DMS53 treated with DMSO at 0.1 percent for 48 hours (cell line): ENCODE results near the gene CDH8.

Experiments used
- DNase-seq: peaks from one replicate; lab custom pipeline; 2025; ENCODE audit not compliant: unreplicated experiment; lab: John Stamatoyannopoulos, UW

The CDH8 gene

GRCh38 chr16:61937646-61938045, 98.6 kb downstream of the CDH8 start:
- DNase-seq = no peak

GRCh38 chr16:61936522-61936921, 99.7 kb downstream of the CDH8 start:
- no peak for DNase-seq

GRCh38 chr16:61934601-61935000, 101.6 kb downstream of the CDH8 start:
- DNase-seq = no peak

- DNase-seq = no peak
These were observed 106.5 kb downstream of the CDH8 start for GRCh38 chr16:61929776-61930175.

GRCh38 chr16:61926766-61927165, 109.5 kb downstream of the CDH8 start:
- peak; percentile 29 for DNase-seq

DNA sequence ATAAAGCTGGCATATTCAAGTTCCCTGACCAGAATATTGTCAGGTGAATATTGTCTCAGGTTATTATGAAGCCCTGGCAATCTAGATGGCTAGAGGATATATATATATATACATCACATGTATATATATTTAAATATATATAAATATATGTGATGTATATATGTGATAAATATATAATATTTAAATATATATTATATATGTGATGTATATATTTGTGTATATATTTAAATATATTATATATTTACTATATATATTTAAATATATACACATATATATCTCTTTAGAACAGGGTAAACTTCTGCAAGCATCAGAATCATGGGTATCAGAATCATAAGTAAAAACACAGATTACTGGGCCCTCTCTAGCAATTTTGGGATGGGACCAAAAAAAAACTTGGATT, 112.6 kb downstream of the CDH8 start:
- no peak for DNase-seq

GRCh38 chr16:61921373-61921772, 114.9 kb downstream of the CDH8 start:
- DNase-seq = no peak

DNA sequence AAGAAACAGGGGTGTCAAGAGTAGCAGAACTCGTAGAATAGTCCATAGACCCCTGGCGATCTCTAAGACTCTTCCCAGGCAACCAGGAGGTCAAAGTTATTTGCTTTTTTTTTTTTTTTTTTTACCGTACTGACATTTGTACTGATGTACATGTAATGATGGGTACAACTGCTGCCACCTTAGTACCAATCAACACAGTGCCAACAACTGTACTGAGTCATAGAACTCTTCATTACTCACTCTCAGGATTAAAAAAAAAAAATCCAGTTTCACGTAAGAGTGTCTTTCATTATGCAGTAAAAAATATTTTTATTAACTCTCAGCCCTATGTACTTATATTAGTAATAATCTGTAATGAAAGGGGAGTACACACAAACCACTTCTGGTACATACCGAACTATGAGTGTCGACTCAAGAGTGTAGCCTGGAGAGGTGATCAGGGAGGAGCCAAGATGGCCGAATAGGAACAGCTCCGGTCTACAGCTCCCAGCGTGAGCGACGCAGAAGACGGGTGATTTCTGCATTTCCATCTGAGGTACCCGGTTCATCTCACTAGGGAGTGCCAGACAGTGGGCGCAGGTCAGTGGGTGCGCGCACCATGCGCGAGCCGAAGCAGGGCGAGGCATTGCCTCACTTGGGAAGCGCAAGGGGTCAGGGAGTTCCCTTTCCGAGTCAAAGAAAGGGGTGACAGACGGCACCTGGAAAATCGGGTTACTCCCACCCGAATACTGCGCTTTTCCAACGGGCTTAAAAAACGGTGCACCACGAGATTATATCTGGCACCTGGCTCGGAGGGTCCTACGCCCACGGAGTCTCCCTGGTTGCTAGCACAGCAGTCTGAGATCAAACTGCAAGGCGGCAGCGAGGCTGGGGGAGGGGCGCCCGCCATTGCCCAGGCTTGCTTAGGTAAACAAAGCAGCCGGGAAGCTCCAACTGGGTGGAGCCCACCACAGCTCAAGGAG, 118.1 kb downstream of the CDH8 start:
- DNase-seq = peak; percentile 15

- DNase-seq = no peak
These were observed 120.7 kb downstream of the CDH8 start for GRCh38 chr16:61915569-61915968.

- no peak for DNase-seq
These were observed 127.2 kb downstream of the CDH8 start for GRCh38 chr16:61909074-61909473.

GRCh38 chr16:61908426-61908825, 127.8 kb downstream of the CDH8 start:
- no peak for DNase-seq

DNA sequence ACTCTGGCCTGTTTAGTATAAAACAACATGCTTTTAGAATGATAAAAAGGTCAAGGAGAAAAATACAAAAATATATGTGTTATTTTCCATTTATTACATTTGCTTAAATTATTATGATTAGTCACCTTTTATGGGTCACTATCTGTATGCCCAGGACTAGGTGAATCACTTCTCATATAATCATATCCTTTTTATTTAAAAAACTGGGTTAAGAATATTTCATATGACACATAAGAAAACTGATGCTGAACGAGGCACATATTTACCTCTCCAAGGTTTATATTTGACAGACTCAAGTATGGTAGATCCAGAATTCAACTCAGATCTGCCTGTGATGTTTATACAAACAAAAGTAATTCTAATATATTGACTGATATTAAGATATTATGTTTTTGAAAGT, 134.5 kb downstream of the CDH8 start:
- no peak for DNase-seq

GRCh38 chr16:61900482-61900881, 135.8 kb downstream of the CDH8 start:
- no peak for DNase-seq

DNA sequence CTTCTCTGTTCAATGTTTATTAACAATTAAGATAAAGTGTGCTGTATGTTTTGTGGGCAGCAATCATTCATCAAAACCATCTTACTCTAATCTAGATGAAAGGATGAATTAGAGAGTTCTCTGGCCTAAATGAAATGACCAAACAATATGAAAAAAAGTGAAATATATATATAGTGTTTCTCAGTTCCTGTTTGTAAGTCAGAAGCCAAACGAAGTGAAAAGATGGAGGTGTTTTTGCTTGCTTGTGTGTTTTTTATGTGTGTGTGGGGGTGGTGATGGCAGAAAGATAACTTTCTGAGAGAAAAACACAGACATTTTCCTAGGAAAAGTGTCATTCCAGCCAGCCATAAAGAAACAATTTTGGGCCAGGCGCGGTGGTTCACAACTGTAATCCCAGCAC, 138.6 kb downstream of the CDH8 start:
- no peak for DNase-seq

GRCh38 chr16:61892531-61892930, 143.7 kb downstream of the CDH8 start:
- DNase-seq = no peak

DNA sequence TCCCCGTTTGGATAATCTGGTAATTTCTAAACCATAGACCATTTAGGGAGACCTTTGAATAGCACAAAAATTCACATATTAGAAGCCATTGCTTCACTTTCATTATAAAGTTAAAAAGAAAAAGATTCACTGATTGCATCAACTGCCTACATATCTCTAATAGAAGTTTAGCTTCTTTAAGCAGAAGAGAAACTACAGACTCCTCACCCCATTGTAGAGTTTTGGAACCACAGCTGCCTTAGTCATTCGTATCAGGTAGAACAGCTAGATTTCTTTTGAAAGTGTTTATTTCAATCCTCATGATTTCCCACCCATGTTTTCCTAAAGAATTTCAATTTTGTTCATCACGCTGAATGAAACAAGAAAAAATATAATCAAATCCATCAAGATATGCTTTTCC, 144.8 kb downstream of the CDH8 start:
- DNase-seq = no peak

DNA sequence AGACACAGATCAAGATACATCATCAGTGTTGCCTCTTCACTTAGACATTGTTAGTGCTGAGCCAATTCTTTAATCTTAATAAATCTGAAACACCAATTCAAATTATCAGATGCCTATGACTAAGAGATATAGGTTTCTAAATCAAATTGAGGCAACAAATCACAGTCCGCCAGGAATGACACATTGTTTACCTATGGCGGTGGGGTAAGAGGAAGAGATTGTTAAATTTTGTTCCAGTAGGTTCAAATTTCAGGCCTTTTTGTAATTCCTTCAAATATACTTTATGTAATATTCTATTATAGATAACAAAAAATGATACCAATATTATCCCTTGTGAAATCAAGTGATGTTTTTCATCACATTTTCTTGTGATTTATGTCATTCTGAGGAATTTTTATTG, 145.9 kb downstream of the CDH8 start:
- no peak for DNase-seq

DNA sequence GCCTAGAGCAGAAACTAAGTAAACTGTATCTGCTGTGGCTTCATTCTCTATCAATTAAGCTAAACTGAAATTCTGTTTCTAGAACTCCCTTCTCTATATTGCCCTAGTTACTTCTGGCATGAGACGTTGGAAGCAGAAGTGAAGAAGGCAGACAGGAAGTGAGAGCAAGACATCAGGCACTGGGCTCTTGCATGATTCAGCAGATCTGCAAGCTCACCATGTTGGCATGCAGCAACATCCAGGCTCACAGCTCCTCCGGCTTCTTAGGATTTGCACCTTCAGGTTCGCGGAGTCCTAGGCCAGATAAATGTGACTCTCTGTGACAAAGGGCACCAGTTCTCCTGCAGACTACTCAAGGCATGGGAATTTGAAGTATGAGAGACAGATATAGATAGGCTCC, 148.3 kb downstream of the CDH8 start:
- no peak for DNase-seq

DNA sequence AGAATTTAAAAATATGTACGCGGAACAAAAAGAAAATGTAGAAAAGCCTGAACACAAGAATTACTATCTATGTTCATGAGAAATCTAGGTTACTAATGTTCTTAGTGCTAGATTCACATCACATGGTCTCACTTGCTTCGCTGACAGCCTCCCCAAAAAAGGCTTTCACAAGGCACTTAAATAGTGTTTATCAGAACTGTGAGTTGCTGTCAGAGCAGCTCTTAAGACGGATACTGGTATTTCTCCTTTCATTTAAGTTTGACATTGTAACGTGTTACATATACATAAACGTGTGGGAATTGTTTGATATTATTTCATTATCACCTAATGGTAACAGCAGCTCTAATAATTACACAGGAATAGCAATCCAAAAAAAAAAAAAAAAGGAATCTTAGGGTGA, 150.9 kb downstream of the CDH8 start:
- no peak for DNase-seq

- no peak for DNase-seq
These were observed 156.9 kb downstream of the CDH8 start for GRCh38 chr16:61879306-61879705.

DNA sequence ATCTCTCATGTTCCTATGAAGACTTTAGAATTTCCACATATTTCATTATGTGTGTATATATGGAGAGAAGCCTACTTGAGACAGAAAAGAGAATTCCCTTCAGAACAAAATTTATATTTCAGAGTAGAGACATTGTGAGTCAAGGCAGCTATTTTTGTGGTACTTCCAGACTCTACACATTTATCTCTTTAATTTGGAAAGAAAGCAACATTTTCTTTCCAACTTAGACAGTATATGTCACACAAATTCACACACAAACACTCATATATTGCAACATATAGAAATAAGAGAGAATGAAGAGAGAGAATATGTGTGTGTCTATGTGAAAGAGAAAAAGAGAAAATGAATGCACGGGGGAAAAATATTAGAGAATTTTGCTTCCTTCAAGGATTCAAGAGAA, 158.8 kb downstream of the CDH8 start:
- DNase-seq = no peak

- DNase-seq = no peak
These were observed 163.5 kb downstream of the CDH8 start for GRCh38 chr16:61872778-61873119.
